Caco-2 (cell line): ENCODE results near the gene NMNAT3. TPM values are rescaled to one million over a fixed set of nuclear protein-coding genes. Genes with fewer than 3 reads are reported as not detected.

Source experiments
- BruUV-seq: library from RNA; stranded (reverse); fragments of 400-500 nt; replicated peaks from 2 replicates; lab custom pipeline; 2021; lab: Mats Ljungman, UMichigan
- CTCF ChIA-PET: fragments of 300-600 bp; sonication (Branson Sonifier 250); formaldehyde crosslinking; loops from one replicate; lab custom pipeline; 2022; ENCODE audit warnings: antibody characterized with exemption; lab: Charles Lee
- POLR2A ChIA-PET: fragments of 300-600 bp; sonication (Branson Sonifier 250); formaldehyde crosslinking; loops from one replicate; lab custom pipeline; 2022; ENCODE audit warnings: antibody characterized with exemption; lab: Charles Lee
- DNase-seq, 2 experiments: peaks; one replicate each; pipeline versions ENCODE4 v3.0.0 to v3.0.0-alpha.2; 2020 to 2022
- H3K27me3 ChIP-seq: replicated peaks from 2 replicates; pipeline ENCODE4 v1.6.0; 2011; ENCODE audit warnings: low read length; ENCODE audit not compliant: control insufficient read depth, insufficient read depth
- H3K36me3 ChIP-seq: 2 replicates; pipeline ENCODE4 v1.5.1; 2011; ENCODE audit warnings: low read length; ENCODE audit not compliant: control insufficient read depth, insufficient read depth
- H3K4me1 ChIP-seq: fragments of 250-450 bp; sonication (Bioruptor Pico); 2 replicates; pipeline ENCODE4 v1.5.1; 2020; ENCODE audit warnings: mild to moderate bottlenecking
- H3K4me3 ChIP-seq: 2 replicates; pipeline ENCODE4 v1.5.1; 2011; ENCODE audit warnings: low read depth, mild to moderate bottlenecking, control low read depth, low read length
- H3K9me3 ChIP-seq: fragments of 250-450 bp; sonication (Bioruptor Pico); 2 replicates; pipeline ENCODE4 v1.5.1; 2020; ENCODE audit warnings: mild to moderate bottlenecking, moderate library complexity
- H3K27ac Mint-ChIP-seq: one replicate; pipeline ENCODE4 v1.8.0; 2022; ENCODE audit warnings: mixed read lengths; ENCODE audit not compliant: unreplicated experiment
- H3K27me3 Mint-ChIP-seq: one replicate; pipeline ENCODE4 v1.8.0; 2022; ENCODE audit warnings: mixed read lengths; ENCODE audit not compliant: insufficient read depth, unreplicated experiment
- H3K36me3 Mint-ChIP-seq: one replicate; pipeline ENCODE4 v1.8.0; 2022; ENCODE audit warnings: mild to moderate bottlenecking, mixed read lengths; ENCODE audit not compliant: insufficient read depth, unreplicated experiment
- H3K4me1 Mint-ChIP-seq: one replicate; pipeline ENCODE4 v1.8.0; 2022; ENCODE audit warnings: low read depth, mixed read lengths; ENCODE audit not compliant: unreplicated experiment
- H3K4me3 Mint-ChIP-seq: one replicate; pipeline ENCODE4 v1.8.0; 2022; ENCODE audit warnings: mild to moderate bottlenecking, moderate library complexity, mixed read lengths; ENCODE audit not compliant: unreplicated experiment
- H3K9me3 Mint-ChIP-seq: one replicate; pipeline ENCODE4 v1.8.0; 2022; ENCODE audit warnings: mixed read lengths; ENCODE audit not compliant: unreplicated experiment
- CTCF ChIP-seq, 2 experiments: fragments of 200-600 bp in 1 of 2; IDR thresholded peaks; 1 replicate in 1 of 2; 2 replicates in 1 of 2; pipeline versions ENCODE4 v1.5.1 to v1.8.0; 2011 to 2022; ENCODE audit warnings: antibody characterized with exemption in 1 of 2, control low read depth in 1 of 2, inconsistent platforms in 1 of 2, low read depth in 1 of 2, low read length in 1 of 2, mild to moderate bottlenecking in 1 of 2, moderate library complexity in 1 of 2; ENCODE audit not compliant: insufficient read depth in 1 of 2, severe bottlenecking in 1 of 2, unreplicated experiment in 1 of 2
- intact Hi-C: fragments of 100-400 bp; cut with micrococcal nuclease; formaldehyde crosslinking; loops from one replicate; pipeline ENCODE4 v1.10.0; 2022; ENCODE audit not compliant: unreplicated experiment
- total RNA-seq: library from RNA; stranded (reverse); gene quantifications from 2 replicates; pipeline ENCODE4 v1.2.3, GENCODE V29; 2022

The NMNAT3 gene
- total RNA-seq, 1 experiment from 2014 or later = 17.6 TPM

GRCh38 chr3:139716908-139717485 is 39.2 kb upstream of the NMNAT3 start:
- no peak overlapping the region for H3K4me3 ChIP-seq
- CTCF ChIA-PET = interaction anchor here (1.8 kb wide), 1 partner anchor 218 kb away, joined by 7 read pairs; the partner anchor contains the start of gene CLSTN2
- no peaks in the 10 kb centered on the region for H3K27me3 ChIP-seq
- H3K9me3 ChIP-seq = no peaks in the 10 kb centered on the region
- no peaks in the 10 kb centered on the region for H3K4me1 Mint-ChIP-seq
- H3K27ac Mint-ChIP-seq = no peak overlapping the region
- no peaks in the 10 kb centered on the region for H3K27me3 Mint-ChIP-seq
- H3K4me1 ChIP-seq = peaks cover 10% of the 10 kb centered on the region; the same call in 1 of the 2 replicates
- no peaks in the 10 kb centered on the region for H3K9me3 Mint-ChIP-seq
- no peaks in the 10 kb centered on the region for H3K36me3 ChIP-seq
- no peak for DNase-seq
- POLR2A ChIA-PET = no interaction called here
- no TSS peak for BruUV-seq
- intact Hi-C loops = no loop called here
- no peak overlapping the region for H3K4me3 Mint-ChIP-seq
- TF ChIP-seq CTCF (IDR thresholded peaks at IDR 0.05; ENCODE audit: insufficient read depth in 1 of 2, low read depth in 1 of 2, low read length in 1 of 2, severe bottlenecking in 1 of 2, unreplicated experiment in 1 of 2) = no peak
- no peaks in the 10 kb centered on the region for H3K36me3 Mint-ChIP-seq

- no TSS peak for BruUV-seq
- Mint-ChIP-seq H3K27me3 (no peaks in the 10 kb centered on the region), H3K27ac (no peak overlapping the region), H3K4me1 (no peaks in the 10 kb centered on the region), H3K9me3 (no peaks in the 10 kb centered on the region), H3K36me3 (no peaks in the 10 kb centered on the region), H3K4me3 (no peak overlapping the region)
- intact Hi-C loops = no loop called here
- Histone ChIP-seq H3K4me3 (no peak overlapping the region), H3K36me3 (no peaks in the 10 kb centered on the region), H3K27me3 (no peaks in the 10 kb centered on the region), H3K4me1 (peaks cover 10% of the 10 kb centered on the region; the same call in 1 of the 2 replicates), H3K9me3 (no peaks in the 10 kb centered on the region)
- no peak for DNase-seq
- CTCF ChIA-PET = interaction anchor here (0.6 kb wide), 1 partner anchor 11 kb away, joined by 3 read pairs; no protein-coding TSS in a partner anchor
- POLR2A ChIA-PET = no interaction called here
- no peak for TF ChIP-seq CTCF (IDR thresholded peaks at IDR 0.05; ENCODE audit: insufficient read depth in 1 of 2, low read depth in 1 of 2, low read length in 1 of 2, severe bottlenecking in 1 of 2, unreplicated experiment in 1 of 2)
Measured at GRCh38 chr3:139715743-139716360, 38.1 kb upstream of the NMNAT3 start.

- H3K4me1 ChIP-seq = peaks cover 10% of the 10 kb centered on the region; the same call in 1 of the 2 replicates
- no peak for TF ChIP-seq CTCF (IDR thresholded peaks at IDR 0.05; ENCODE audit: insufficient read depth in 1 of 2, low read depth in 1 of 2, low read length in 1 of 2, severe bottlenecking in 1 of 2, unreplicated experiment in 1 of 2)
Measured at GRCh38 chr3:139715166-139715565, 37.4 kb upstream of the NMNAT3 start.

More at GRCh38 chr3:139715166-139715565, 37.4 kb upstream of the NMNAT3 start:
- H3K36me3 Mint-ChIP-seq = no peaks in the 10 kb centered on the region
- BruUV-seq = no TSS peak
- peaks cover 7% of the 10 kb centered on the region for H3K4me1 Mint-ChIP-seq
- H3K4me3 Mint-ChIP-seq = no peak overlapping the region
- POLR2A ChIA-PET = no interaction called here
- H3K27me3 ChIP-seq = no peaks in the 10 kb centered on the region
- H3K36me3 ChIP-seq = no peaks in the 10 kb centered on the region
- H3K27ac Mint-ChIP-seq = no peak overlapping the region
- intact Hi-C loops = no loop called here
- H3K27me3 Mint-ChIP-seq = no peaks in the 10 kb centered on the region
- CTCF ChIA-PET = no interaction called here
- H3K9me3 ChIP-seq = no peaks in the 10 kb centered on the region
- no peak overlapping the region for H3K4me3 ChIP-seq
- DNase-seq = no peak
- H3K9me3 Mint-ChIP-seq = no peaks in the 10 kb centered on the region
